NB4 (cell line): ENCODE measurements around the gene EIF3B.
"Not testable (repeated sequence)": the region's sequence is repeated elsewhere in the genome, so short reads cannot be mapped to it uniquely, and the experiment has no call there.

ENCODE experiments used
- DNase-seq: peaks from one replicate; pipeline ENCODE4 v3.0.0; 2010; ENCODE audit warnings: low read depth
- H3K4me3 ChIP-seq: one replicate; pipeline ENCODE4 v1.5.1; 2011; ENCODE audit warnings: mild to moderate bottlenecking, low read depth, low read length, moderate library complexity
- MAX ChIP-seq: IDR thresholded peaks from 2 replicates; pipeline ENCODE4 v1.6.1; 2011; ENCODE audit warnings: low read depth, low read length
- MYC ChIP-seq: IDR thresholded peaks from 2 replicates; pipeline ENCODE4 v1.6.1; 2011; ENCODE audit warnings: low read depth, low read length
- POLR2A ChIP-seq: IDR thresholded peaks from 2 replicates; pipeline ENCODE4 v1.6.1; 2011; ENCODE audit warnings: mild to moderate bottlenecking; ENCODE audit not compliant: insufficient read length; ENCODE audit errors: extremely low read depth
- TF ChIP-seq, protein P1 (sequence below): IDR thresholded peaks from one replicate; pipeline ENCODE4 v1.5.1; 2012; ENCODE audit warnings: low read depth, low read length

The EIF3B gene

GRCh38 chr7:2376351-2377154, 21.9 kb downstream of the EIF3B start:
- DNase-seq: no peak
- no peak overlapping the region for H3K4me3 ChIP-seq
- TF ChIP-seq, protein P1, sequence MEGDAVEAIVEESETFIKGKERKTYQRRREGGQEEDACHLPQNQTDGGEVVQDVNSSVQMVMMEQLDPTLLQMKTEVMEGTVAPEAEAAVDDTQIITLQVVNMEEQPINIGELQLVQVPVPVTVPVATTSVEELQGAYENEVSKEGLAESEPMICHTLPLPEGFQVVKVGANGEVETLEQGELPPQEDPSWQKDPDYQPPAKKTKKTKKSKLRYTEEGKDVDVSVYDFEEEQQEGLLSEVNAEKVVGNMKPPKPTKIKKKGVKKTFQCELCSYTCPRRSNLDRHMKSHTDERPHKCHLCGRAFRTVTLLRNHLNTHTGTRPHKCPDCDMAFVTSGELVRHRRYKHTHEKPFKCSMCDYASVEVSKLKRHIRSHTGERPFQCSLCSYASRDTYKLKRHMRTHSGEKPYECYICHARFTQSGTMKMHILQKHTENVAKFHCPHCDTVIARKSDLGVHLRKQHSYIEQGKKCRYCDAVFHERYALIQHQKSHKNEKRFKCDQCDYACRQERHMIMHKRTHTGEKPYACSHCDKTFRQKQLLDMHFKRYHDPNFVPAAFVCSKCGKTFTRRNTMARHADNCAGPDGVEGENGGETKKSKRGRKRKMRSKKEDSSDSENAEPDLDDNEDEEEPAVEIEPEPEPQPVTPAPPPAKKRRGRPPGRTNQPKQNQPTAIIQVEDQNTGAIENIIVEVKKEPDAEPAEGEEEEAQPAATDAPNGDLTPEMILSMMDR: no peak
- TF ChIP-seq MAX (no peak), MYC (no peak), POLR2A (no peak)

DNA sequence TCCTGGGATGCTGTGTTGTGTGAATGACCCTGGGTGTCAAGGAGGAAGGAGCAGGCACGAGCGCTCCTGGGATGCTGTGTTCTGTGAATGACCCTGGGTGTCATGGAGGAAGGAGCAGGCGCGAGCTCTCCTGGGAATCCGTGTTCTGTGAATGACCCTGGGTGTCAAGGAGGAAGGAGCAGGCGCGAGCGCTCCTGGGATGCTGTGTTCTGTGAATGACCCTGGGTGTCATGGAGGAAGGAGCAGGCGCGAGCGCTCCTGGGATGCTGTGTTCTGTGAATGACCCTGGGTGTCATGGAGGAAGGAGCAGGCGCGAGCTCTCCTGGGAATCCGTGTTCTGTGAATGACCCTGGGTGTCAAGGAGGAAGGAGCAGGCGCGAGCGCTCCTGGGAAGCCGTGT, 22.9 kb downstream of the EIF3B start:
- not testable (repeated sequence) for H3K4me3 ChIP-seq, DNase-seq

DNA sequence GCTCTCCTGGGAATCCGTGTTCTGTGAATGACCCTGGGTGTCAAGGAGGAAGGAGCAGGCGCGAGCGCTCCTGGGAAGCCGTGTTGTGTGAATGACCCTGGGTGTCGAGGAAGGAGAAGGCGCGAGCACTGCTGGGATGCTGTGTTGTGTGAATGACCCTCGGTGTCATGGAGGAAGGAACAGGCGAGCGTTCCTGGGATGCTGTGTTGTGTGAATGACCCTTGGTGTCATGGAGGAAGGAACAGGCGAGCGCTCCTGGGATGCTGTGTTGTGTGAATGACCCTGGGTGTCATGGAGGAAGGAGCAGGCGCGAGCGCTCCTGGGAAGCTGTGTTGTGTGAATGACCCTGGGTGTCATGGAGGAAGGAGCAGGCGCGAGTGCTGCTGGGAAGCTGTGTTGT, 23.5 kb downstream of the EIF3B start:
- not testable (repeated sequence) for H3K4me3 ChIP-seq, DNase-seq

DNA sequence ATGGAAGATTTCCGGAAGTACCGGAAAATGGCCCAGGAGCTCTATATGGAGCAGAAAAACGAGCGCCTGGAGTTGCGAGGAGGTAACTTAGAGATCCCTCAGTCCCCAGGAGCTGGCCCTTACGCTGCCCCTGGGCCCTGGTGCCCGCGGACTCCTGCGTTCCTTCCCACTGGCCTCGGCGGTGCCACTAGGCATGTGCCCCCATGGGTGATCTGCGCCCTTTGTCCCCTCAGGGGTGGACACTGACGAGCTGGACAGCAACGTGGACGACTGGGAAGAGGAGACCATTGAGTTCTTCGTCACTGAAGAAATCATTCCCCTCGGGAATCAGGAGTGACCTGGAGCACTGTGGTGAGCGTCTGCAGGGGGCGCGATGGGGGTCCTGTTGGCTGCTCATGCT, 24.5 kb downstream of the EIF3B start:
- no peak for TF ChIP-seq MYC
- no peak for TF ChIP-seq MAX
- TF ChIP-seq, protein P1: no peak
- no peak for TF ChIP-seq POLR2A
- DNase-seq: no peak
- no peak overlapping the region for H3K4me3 ChIP-seq

- TF ChIP-seq MYC: no peak
- TF ChIP-seq, protein P1: no peak
- TF ChIP-seq POLR2A: no peak
- TF ChIP-seq MAX: no peak
- no peak overlapping the region for H3K4me3 ChIP-seq
- DNase-seq: no peak
These were observed 25.3 kb downstream of the EIF3B start for GRCh38 chr7:2379821-2380450.

DNA sequence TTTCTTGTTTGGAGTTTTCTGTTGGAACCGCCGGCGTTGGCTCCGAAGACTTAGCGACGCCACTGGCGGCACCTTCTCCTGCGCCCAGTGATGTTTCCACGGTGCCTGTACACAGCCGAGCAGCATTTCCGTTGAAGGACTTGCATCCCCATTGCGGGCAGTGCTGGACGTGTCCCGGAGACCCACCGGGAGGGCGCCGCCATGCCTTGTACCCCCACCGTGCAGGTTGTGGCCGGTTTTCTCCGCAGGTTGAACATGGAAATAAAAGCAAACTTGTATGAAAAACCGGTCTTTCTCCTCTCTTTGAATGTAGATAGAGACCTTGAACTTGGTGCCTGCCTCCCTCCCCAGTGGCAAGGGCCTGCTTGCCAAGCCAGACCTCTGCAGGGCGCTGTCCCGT, 25.8 kb downstream of the EIF3B start:
- H3K4me3 ChIP-seq: no peak overlapping the region
- TF ChIP-seq MAX (no peak), MYC (no peak), POLR2A (no peak)
- TF ChIP-seq, protein P1: no peak
- DNase-seq: no peak

DNA sequence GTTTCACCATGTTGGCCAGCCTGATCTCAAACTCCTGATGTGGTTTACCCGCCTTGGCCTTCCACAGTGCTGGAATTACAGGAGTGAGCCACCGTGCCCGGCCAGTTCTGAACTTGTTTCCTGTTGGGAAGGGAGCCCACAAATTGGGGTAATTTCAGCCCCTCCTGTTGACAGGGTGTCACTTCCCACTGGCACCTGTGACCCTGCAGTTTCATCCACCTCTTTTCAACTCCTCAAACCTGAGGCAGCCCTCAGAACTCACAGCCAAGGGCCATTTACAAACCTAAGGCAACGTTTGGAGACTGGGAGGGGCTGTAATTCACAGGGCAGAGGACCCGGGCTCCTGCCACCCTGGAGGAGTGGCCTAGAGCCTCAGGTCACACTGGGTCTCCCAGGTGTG, 26.6 kb downstream of the EIF3B start:
- TF ChIP-seq POLR2A: no peak
- no peak for TF ChIP-seq MYC
- TF ChIP-seq, protein P1: no peak
- no peak for TF ChIP-seq MAX
- DNase-seq: no peak

More for the DNA sequence above, 26.6 kb downstream of the EIF3B start:
- H3K4me3 ChIP-seq: no peak overlapping the region
